ENCODE results near the gene ZIC1. TPM values are rescaled to one million over a fixed set of nuclear protein-coding genes. Genes with fewer than 3 reads are reported as not detected.

ZIC1 gene
- total and polyA plus RNA-seq, 9 donors, result 0.05 to 0.45 (median 0.14) TPM; not detected in 5

GRCh38 chr3:147364771-147365170 lies 44.4 kb upstream of the ZIC1 start:
- TF ChIP-seq POLR2A (IDR thresholded peaks at IDR 0.05), result no peak
- no peak for TF ChIP-seq CTCF (IDR thresholded peaks at IDR 0.05)
- no peak for TF ChIP-seq EP300 (IDR thresholded peaks at IDR 0.05)
- H3K27me3 ChIP-seq, result no peaks in the 10 kb centered on the region

GRCh38 chr3:147365196-147366115 lies 43.7 kb upstream of the ZIC1 start:
- Histone ChIP-seq H3K27ac (no peak overlapping the region), H3K27me3 (no peaks in the 10 kb centered on the region), H3K9me3 (peaks cover 0 to 3% of the 10 kb centered on the region in 2 donors), H3K4me1 (ENCODE audit: insufficient read depth) (no peaks in the 10 kb centered on the region), H3K36me3 (no peaks in the 10 kb centered on the region), H3K4me3 (no peak overlapping the region)
- TF ChIP-seq EP300 (IDR thresholded peaks at IDR 0.05) (no peak), CTCF (IDR thresholded peaks at IDR 0.05) (no peak), POLR2A (IDR thresholded peaks at IDR 0.05) (no peak)
- intact Hi-C loops (cut with DNase I), result no loop called here
- DNase-seq, result no peak
- 48 to 62% (median 58%) methylated on average over 6 of the region's 6 CpGs for WGBS, 3 donors

More at GRCh38 chr3:147364771-147365170, 44.4 kb upstream of the ZIC1 start:
- H3K9me3 ChIP-seq, result peaks cover 0 to 3% of the 10 kb centered on the region in 2 donors
- H3K27ac ChIP-seq, result no peak overlapping the region
- WGBS, 3 donors, result 32 to 36% (median 32%) methylated on average over 1 of the region's 1 CpG
- H3K36me3 ChIP-seq, result no peaks in the 10 kb centered on the region
- no peaks in the 10 kb centered on the region for H3K4me1 ChIP-seq (ENCODE audit: insufficient read depth)
- intact Hi-C loops (cut with DNase I), result no loop called here
- no peak for DNase-seq
- H3K4me3 ChIP-seq, result no peak overlapping the region

- 11 to 23% (median 16%) methylated on average over 1 of the region's 1 CpG for WGBS, 3 donors
- Histone ChIP-seq H3K4me3 (no peak overlapping the region), H3K36me3 (no peaks in the 10 kb centered on the region), H3K27ac (no peak overlapping the region), H3K4me1 (ENCODE audit: insufficient read depth) (no peaks in the 10 kb centered on the region), H3K27me3 (no peaks in the 10 kb centered on the region), H3K9me3 (no peaks in the 10 kb centered on the region)
- intact Hi-C loops (cut with DNase I), result no loop called here
- DNase-seq, result no peak
- TF ChIP-seq EP300 (IDR thresholded peaks at IDR 0.05), result no peak
- TF ChIP-seq POLR2A (IDR thresholded peaks at IDR 0.05), result no peak
Observed at GRCh38 chr3:147367676-147368075, 41.5 kb upstream of the ZIC1 start.

- WGBS, 3 donors, result 6 to 10% (median 9%) methylated on average over 2 of the region's 2 CpGs
- no peak overlapping the region for H3K4me3 ChIP-seq
- no peaks in the 10 kb centered on the region for H3K4me1 ChIP-seq (ENCODE audit: insufficient read depth)
- H3K27ac ChIP-seq, result no peak overlapping the region
- no peak for DNase-seq
- TF ChIP-seq POLR2A (IDR thresholded peaks at IDR 0.05) (no peak), CTCF (IDR thresholded peaks at IDR 0.05) (no peak), EP300 (IDR thresholded peaks at IDR 0.05) (no peak)
- no peaks in the 10 kb centered on the region for H3K9me3 ChIP-seq
- intact Hi-C loops (cut with DNase I), result no loop called here
- no peaks in the 10 kb centered on the region for H3K27me3 ChIP-seq
- no peaks in the 10 kb centered on the region for H3K36me3 ChIP-seq
Observed at GRCh38 chr3:147368151-147368550, 41.0 kb upstream of the ZIC1 start.
